ENCODE measurements around the gene SCMH1. TPM values are rescaled to one million over a fixed set of nuclear protein-coding genes. Genes with fewer than 3 reads are reported as not detected.

The SCMH1 gene
- total RNA-seq, 1 donor from 2014 or later = 18.4 TPM

DNA sequence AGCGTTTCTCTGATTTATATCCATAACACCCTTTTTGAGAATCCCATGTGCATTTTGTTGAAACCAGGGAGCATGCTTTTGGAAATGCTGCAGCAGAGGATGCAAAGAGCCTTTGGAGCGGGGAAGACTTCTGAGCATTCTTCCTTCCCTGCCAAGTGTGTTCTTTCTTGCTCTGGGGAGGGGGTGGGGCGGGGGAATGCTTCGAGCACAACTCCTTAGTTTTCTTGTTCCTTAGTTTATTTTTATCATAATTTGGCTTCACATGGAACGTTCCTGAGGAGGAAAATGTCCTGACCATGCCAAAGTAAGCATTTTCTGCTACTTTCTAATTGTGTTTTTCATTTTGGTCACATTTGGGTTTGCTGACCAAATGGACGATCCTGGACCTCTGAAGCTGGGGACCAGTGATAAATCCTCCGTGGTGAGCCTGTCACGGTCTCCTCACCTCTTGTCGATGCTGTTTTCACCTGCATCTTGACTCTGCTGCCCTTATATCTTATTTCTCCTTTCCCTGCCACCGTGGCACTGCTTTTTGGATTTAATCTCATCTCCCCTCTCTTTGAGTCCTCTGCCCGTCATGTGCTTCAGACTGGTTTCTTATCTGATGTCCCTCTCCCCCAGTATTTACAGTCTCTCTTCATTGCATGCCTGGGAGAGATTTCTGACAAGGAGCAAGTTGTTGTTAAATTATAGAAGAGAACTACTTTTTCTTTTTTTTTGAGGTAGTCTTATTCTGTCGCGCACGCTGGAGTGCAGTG, 260.2 kb downstream of the SCMH1 start:
- TF ChIP-seq, protein P1, sequence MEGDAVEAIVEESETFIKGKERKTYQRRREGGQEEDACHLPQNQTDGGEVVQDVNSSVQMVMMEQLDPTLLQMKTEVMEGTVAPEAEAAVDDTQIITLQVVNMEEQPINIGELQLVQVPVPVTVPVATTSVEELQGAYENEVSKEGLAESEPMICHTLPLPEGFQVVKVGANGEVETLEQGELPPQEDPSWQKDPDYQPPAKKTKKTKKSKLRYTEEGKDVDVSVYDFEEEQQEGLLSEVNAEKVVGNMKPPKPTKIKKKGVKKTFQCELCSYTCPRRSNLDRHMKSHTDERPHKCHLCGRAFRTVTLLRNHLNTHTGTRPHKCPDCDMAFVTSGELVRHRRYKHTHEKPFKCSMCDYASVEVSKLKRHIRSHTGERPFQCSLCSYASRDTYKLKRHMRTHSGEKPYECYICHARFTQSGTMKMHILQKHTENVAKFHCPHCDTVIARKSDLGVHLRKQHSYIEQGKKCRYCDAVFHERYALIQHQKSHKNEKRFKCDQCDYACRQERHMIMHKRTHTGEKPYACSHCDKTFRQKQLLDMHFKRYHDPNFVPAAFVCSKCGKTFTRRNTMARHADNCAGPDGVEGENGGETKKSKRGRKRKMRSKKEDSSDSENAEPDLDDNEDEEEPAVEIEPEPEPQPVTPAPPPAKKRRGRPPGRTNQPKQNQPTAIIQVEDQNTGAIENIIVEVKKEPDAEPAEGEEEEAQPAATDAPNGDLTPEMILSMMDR (IDR thresholded peaks at IDR 0.05; ENCODE audit: insufficient read depth, low read depth, low read length) = no peak
- TF ChIP-seq EZH2 (IDR thresholded peaks at IDR 0.05; ENCODE audit: insufficient read depth, low read length) = no peak
- peaks cover 28% of the 10 kb centered on the region for H3K36me3 ChIP-seq (ENCODE audit: insufficient read depth, low read length)
- H2AFZ ChIP-seq (ENCODE audit: low read depth, low read length) = no peak overlapping the region
- no peak overlapping the region for H3K27ac ChIP-seq (ENCODE audit: low read depth, low read length)
- H3K27ac Mint-ChIP-seq (ENCODE audit: unreplicated experiment) = no peak overlapping the region
- peaks cover 47% of the 10 kb centered on the region for H3K4me1 ChIP-seq (ENCODE audit: insufficient read depth, low read length)
- no peaks in the 10 kb centered on the region for H3K27me3 Mint-ChIP-seq (ENCODE audit: low read depth, unreplicated experiment)
- peak overlapping the region; percentile 97 for H3K4me2 ChIP-seq (ENCODE audit: low read length)
- peaks cover 16% of the 10 kb centered on the region for H3K36me3 Mint-ChIP-seq (ENCODE audit: low read depth, unreplicated experiment)
- H3K4me1 Mint-ChIP-seq (ENCODE audit: low read depth, unreplicated experiment) = peaks cover 47% of the 10 kb centered on the region
- H4K20me1 ChIP-seq (ENCODE audit: insufficient read depth, low read length) = peaks cover 64% of the 10 kb centered on the region
- no peaks in the 10 kb centered on the region for H3K9me3 Mint-ChIP-seq (ENCODE audit: unreplicated experiment)
- H3K4me3 Mint-ChIP-seq (ENCODE audit: unreplicated experiment) = peak overlapping the region; percentile 93
- no peaks in the 10 kb centered on the region for H3K9me3 ChIP-seq (ENCODE audit: insufficient read depth, low read depth, low read length)
- H3K4me3 ChIP-seq (ENCODE audit: insufficient read depth, low read depth, low read length) = peak overlapping the region; percentile 78
- H3K9ac ChIP-seq (ENCODE audit: low read length) = peak overlapping the region; percentile 88
- FAIRE-seq (no peak), DNase-seq (ENCODE audit: low read depth) (no peak)
- H3K27me3 ChIP-seq (ENCODE audit: insufficient read depth, low read length) = no peaks in the 10 kb centered on the region
- peaks cover 70% of the 10 kb centered on the region for H3K79me2 ChIP-seq (ENCODE audit: insufficient read depth, low read length)

DNA sequence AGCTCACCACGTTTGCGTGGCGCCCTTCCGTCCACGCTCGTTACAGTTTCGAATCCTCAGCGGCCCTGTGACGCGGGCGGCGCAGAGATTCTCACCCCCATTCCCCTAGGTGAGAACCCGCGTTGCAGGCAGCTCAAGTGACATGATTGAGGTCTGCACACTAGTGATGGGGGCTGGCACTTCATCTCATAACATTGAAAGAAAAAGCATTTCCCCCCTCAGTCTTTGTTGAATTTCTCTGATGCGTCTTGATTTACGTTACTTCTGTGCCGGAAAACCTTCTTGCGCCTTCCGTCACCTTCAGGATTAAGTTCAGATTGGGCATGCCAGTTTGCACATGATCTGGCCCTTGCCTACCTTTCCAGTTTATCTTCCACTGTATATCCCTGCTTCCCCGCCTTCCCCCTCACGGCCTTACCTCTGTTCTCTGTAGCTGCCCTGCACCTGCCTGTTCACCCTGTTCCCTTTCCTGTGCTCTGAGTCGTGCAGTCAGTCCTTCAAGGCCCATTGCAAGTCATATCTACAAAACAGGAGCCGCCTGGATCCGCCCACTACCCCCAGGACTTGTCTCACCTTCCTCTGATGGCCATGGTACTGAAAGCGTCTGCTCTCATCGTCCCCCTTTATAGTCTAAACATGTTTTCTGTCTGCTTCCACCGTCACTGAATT, 261.5 kb downstream of the SCMH1 start:
- Histone ChIP-seq H3K27me3 (ENCODE audit: insufficient read depth, low read length) (no peaks in the 10 kb centered on the region), H3K79me2 (ENCODE audit: insufficient read depth, low read length) (peaks cover 57% of the 10 kb centered on the region), H3K4me3 (ENCODE audit: insufficient read depth, low read depth, low read length) (peak overlapping the region; percentile 78), H4K20me1 (ENCODE audit: insufficient read depth, low read length) (peaks cover 51% of the 10 kb centered on the region), H2AFZ (ENCODE audit: low read depth, low read length) (no peak overlapping the region), H3K27ac (ENCODE audit: low read depth, low read length) (peak overlapping the region; percentile 92), H3K9me3 (ENCODE audit: insufficient read depth, low read depth, low read length) (no peaks in the 10 kb centered on the region), H3K36me3 (ENCODE audit: insufficient read depth, low read length) (peaks cover 15% of the 10 kb centered on the region), H3K4me2 (ENCODE audit: low read length) (peak overlapping the region; percentile 97), H3K9ac (ENCODE audit: low read length) (peak overlapping the region; percentile 88), H3K4me1 (ENCODE audit: insufficient read depth, low read length) (peaks cover 47% of the 10 kb centered on the region)
- peaks cover 7% of the 10 kb centered on the region for H3K36me3 Mint-ChIP-seq (ENCODE audit: low read depth, unreplicated experiment)
- peak overlapping the region; percentile 50 for H3K27ac Mint-ChIP-seq (ENCODE audit: unreplicated experiment)
- peaks cover 42% of the 10 kb centered on the region for H3K4me1 Mint-ChIP-seq (ENCODE audit: low read depth, unreplicated experiment)
- TF ChIP-seq, protein P1 (IDR thresholded peaks at IDR 0.05; ENCODE audit: insufficient read depth, low read depth, low read length) = no peak
- no peak for TF ChIP-seq EZH2 (IDR thresholded peaks at IDR 0.05; ENCODE audit: insufficient read depth, low read length)
- peak overlapping the region; percentile 93 for H3K4me3 Mint-ChIP-seq (ENCODE audit: unreplicated experiment)
- DNase-seq (ENCODE audit: low read depth) (no peak), FAIRE-seq (no peak)
- no peaks in the 10 kb centered on the region for H3K9me3 Mint-ChIP-seq (ENCODE audit: unreplicated experiment)
- no peaks in the 10 kb centered on the region for H3K27me3 Mint-ChIP-seq (ENCODE audit: low read depth, unreplicated experiment)
